H1 (cell line): ENCODE measurements around the gene CDKL1. TPM values are rescaled to one million over a fixed set of nuclear protein-coding genes. Genes with fewer than 3 reads are reported as not detected.

ENCODE experiments used
- CTCF ChIA-PET: fragments of 300-600 bp; sonication (Branson Sonifier 250); formaldehyde crosslinking; loops from one replicate; lab custom pipeline; 2021; ENCODE audit not compliant: partially characterized antibody; lab: Charles Lee
- POLR2A ChIA-PET: fragments of 300-600 bp; sonication (Branson Sonifier 250); formaldehyde crosslinking; loops from one replicate; lab custom pipeline; 2021; ENCODE audit warnings: inconsistent platforms; ENCODE audit not compliant: partially characterized antibody; lab: Charles Lee
- DNase-seq, 2 experiments: peaks; one replicate each; pipeline versions ENCODE4 v3.0.0 to v3.0.0-alpha.2; 2010 to 2022; ENCODE audit warnings: low spot score in 2 of 2, low read depth in 1 of 2, mixed read lengths in 1 of 2
- FAIRE-seq: peaks from 2 replicates; lab custom pipeline; 2011; peaks lifted over from hg19 to GRCh38; lab: Jason Lieb, UNC
- H2AFZ ChIP-seq: 2 replicates; pipeline ENCODE4 v1.8.1; 2012; ENCODE audit warnings: low read length, inconsistent platforms
- H2AK5ac ChIP-seq: 2 replicates; pipeline ENCODE4 v1.6.1; 2013; ENCODE audit warnings: low read depth, low read length
- H2BK120ac ChIP-seq: replicated peaks from 2 replicates; pipeline ENCODE3; 2013; ENCODE audit warnings: low read depth, low read length, inconsistent platforms
- H2BK12ac ChIP-seq: 2 replicates; pipeline ENCODE4 v1.6.1; 2013; ENCODE audit warnings: low read depth, low read length
- H2BK15ac ChIP-seq: 2 replicates; pipeline ENCODE4 v1.6.1; 2013; ENCODE audit warnings: low read length
- H2BK20ac ChIP-seq: 2 replicates; pipeline ENCODE4 v1.6.1; 2013; ENCODE audit warnings: low read length
- H2BK5ac ChIP-seq: 2 replicates; pipeline ENCODE4 v1.6.1; 2013; ENCODE audit warnings: low read depth, low read length
- H3K14ac ChIP-seq: 2 replicates; pipeline ENCODE4 v1.6.1; 2013; ENCODE audit warnings: inconsistent platforms; ENCODE audit not compliant: insufficient read length
- H3K18ac ChIP-seq: 2 replicates; pipeline ENCODE4 v1.6.1; 2013; ENCODE audit warnings: low read length; ENCODE audit errors: extremely low read depth
- H3K23ac ChIP-seq: 2 replicates; pipeline ENCODE4 v1.6.1; 2013; ENCODE audit warnings: inconsistent platforms; ENCODE audit not compliant: insufficient read length
- H3K23me2 ChIP-seq: 2 replicates; pipeline ENCODE4 v1.6.1; 2013; ENCODE audit warnings: low read depth, low read length
- H3K27ac ChIP-seq: 2 replicates; pipeline ENCODE4 v1.6.1; 2011; ENCODE audit warnings: low read depth, low read length, inconsistent platforms
- H3K27me3 ChIP-seq, 4 experiments: replicated peaks in 1 of 4; 1 replicate in 1 of 4; 2 replicates in 3 of 4; pipeline versions ENCODE4 v1.6.1 to v1.8.1; 2011 to 2013; ENCODE audit warnings: low read length in 3 of 4, mild to moderate bottlenecking in 3 of 4, inconsistent platforms in 2 of 4, mixed read lengths in 2 of 4, moderate library complexity in 1 of 4; ENCODE audit not compliant: control insufficient read depth in 3 of 4, insufficient read depth in 3 of 4; ENCODE audit errors: extremely low read depth in 1 of 4
- H3K36me3 ChIP-seq, 4 experiments: 2 replicates each; pipeline versions ENCODE4 v1.6.1 to v1.8.1; 2011 to 2013; ENCODE audit warnings: mild to moderate bottlenecking in 4 of 4, low read length in 3 of 4, moderate library complexity in 2 of 4, control low read depth in 1 of 4, inconsistent platforms in 1 of 4; ENCODE audit not compliant: insufficient read depth in 4 of 4, control insufficient read depth in 2 of 4
- H3K4ac ChIP-seq: replicated peaks from 2 replicates; pipeline ENCODE3; 2013; ENCODE audit warnings: low read length, low read depth, mixed read lengths, inconsistent platforms; ENCODE audit not compliant: insufficient read length
- H3K4me1 ChIP-seq, 4 experiments: replicated peaks in 1 of 4; 1 replicate in 1 of 4; 2 replicates in 3 of 4; pipeline versions ENCODE4 v1.6.1 to v1.8.1; 2011 to 2013; ENCODE audit warnings: low read length in 3 of 4, inconsistent platforms in 2 of 4, mixed read lengths in 1 of 4; ENCODE audit not compliant: insufficient read depth in 4 of 4, control insufficient read depth in 3 of 4
- H3K4me2 ChIP-seq, 2 experiments: 2 replicates each; pipeline versions ENCODE4 v1.6.1 to v1.8.1; 2011 to 2013; ENCODE audit warnings: low read depth in 2 of 2, low read length in 2 of 2, control low read depth in 1 of 2, inconsistent platforms in 1 of 2, mild to moderate bottlenecking in 1 of 2; ENCODE audit not compliant: insufficient read depth in 1 of 2
- H3K4me3 ChIP-seq, 4 experiments: fragments of 200-600, 300-600 bp in 1 of 4; sonication (generic), shearing (Covaris generic), sonication (Bioruptor Twin) in 1 of 4; 2 replicates each; pipeline versions ENCODE4 v1.5.1 to v1.8.1; 2011 to 2016; ENCODE audit warnings: low read length in 4 of 4, low read depth in 3 of 4, control low read depth in 2 of 4, inconsistent platforms in 2 of 4, mild to moderate bottlenecking in 2 of 4, mixed read lengths in 1 of 4, moderate library complexity in 1 of 4; ENCODE audit not compliant: insufficient read depth in 2 of 4; ENCODE audit errors: extremely low read depth in 1 of 4
- H3K56ac ChIP-seq: replicated peaks from 2 replicates; pipeline ENCODE3; 2013; ENCODE audit warnings: low read depth, mild to moderate bottlenecking, mixed read lengths, low read length, inconsistent platforms; ENCODE audit not compliant: insufficient read length
- H3K79me1 ChIP-seq: 2 replicates; pipeline ENCODE4 v1.6.1; 2013; ENCODE audit warnings: low read depth, low read length, control low read depth
- H3K79me2 ChIP-seq, 2 experiments: 2 replicates each; pipeline versions ENCODE4 v1.6.1 to v1.8.1; 2012 to 2013; ENCODE audit warnings: low read length in 2 of 2, mild to moderate bottlenecking in 2 of 2, inconsistent platforms in 1 of 2; ENCODE audit not compliant: insufficient read depth in 2 of 2, control insufficient read depth in 1 of 2
- H3K9ac ChIP-seq, 4 experiments: replicated peaks in 1 of 4; 1 replicate in 1 of 4; 2 replicates in 3 of 4; pipeline versions ENCODE4 v1.6.1 to v1.8.1; 2011 to 2013; ENCODE audit warnings: low read depth in 3 of 4, low read length in 3 of 4, control low read depth in 2 of 4, mild to moderate bottlenecking in 2 of 4, moderate library complexity in 2 of 4, inconsistent platforms in 1 of 4; ENCODE audit errors: extremely low read depth in 1 of 4
- H3K9me3 ChIP-seq, 2 experiments: 2 replicates each; pipeline versions ENCODE4 v1.6.1 to v1.8.1; 2012 to 2013; ENCODE audit warnings: mild to moderate bottlenecking in 2 of 2, moderate library complexity in 2 of 2, control low read depth in 1 of 2, inconsistent platforms in 1 of 2, low read depth in 1 of 2, low read length in 1 of 2, mixed read lengths in 1 of 2; ENCODE audit not compliant: insufficient read depth in 2 of 2
- H4K20me1 ChIP-seq, 2 experiments: replicated peaks in 1 of 2; 2 replicates each; pipeline versions ENCODE3 to v1.8.1; 2011 to 2013; ENCODE audit warnings: inconsistent platforms in 2 of 2, low read length in 2 of 2, mild to moderate bottlenecking in 1 of 2; ENCODE audit not compliant: insufficient read depth in 2 of 2, control insufficient read depth in 1 of 2
- H4K5ac ChIP-seq: 2 replicates; pipeline ENCODE4 v1.6.1; 2013; ENCODE audit warnings: low read length, low read depth, mixed read lengths, inconsistent platforms; ENCODE audit not compliant: insufficient read length
- H4K8ac ChIP-seq: 2 replicates; pipeline ENCODE4 v1.8.0; 2013; ENCODE audit warnings: mild to moderate bottlenecking, moderate library complexity, low read length, inconsistent platforms; ENCODE audit not compliant: insufficient read depth; ENCODE audit errors: extremely low read depth
- H4K91ac ChIP-seq: replicated peaks from 2 replicates; pipeline ENCODE3; 2013; ENCODE audit warnings: low read length, mixed read lengths, inconsistent platforms; ENCODE audit not compliant: insufficient read length
- NANOG ChIP-seq: IDR thresholded peaks from 2 replicates; pipeline ENCODE4 v1.6.1; 2011; ENCODE audit warnings: low read length, low read depth, mild to moderate bottlenecking, inconsistent platforms; ENCODE audit not compliant: insufficient read depth, poor library complexity, severe bottlenecking
- WGBS, 2 experiments: shearing (Covaris generic) in 1 of 2; methylation state at CpG; one replicate each; pipeline versions ENCODE4 v1.1.6 to v1.1.7; 2013 to 2015; ENCODE audit warnings: low lambda C conversion rate in 2 of 2, mixed read lengths in 2 of 2, inconsistent platforms in 1 of 2, low coverage in 1 of 2, missing lambda C conversion rate in 1 of 2; ENCODE audit not compliant: insufficient replicate concordance in 2 of 2, insufficient coverage in 1 of 2, insufficient read length in 1 of 2; ENCODE audit errors: extremely low coverage in 1 of 2, missing lambda C conversion rate in 1 of 2; 5-methylcytosine and 5-hydroxymethylcytosine counted together
- polyA plus RNA-seq, 7 experiments: library from polyadenylated mRNA; depleted of rRNA in 3 of 7; stranded (reverse) in 5 of 7; unstranded in 2 of 7; fragments of >200 nt in 5 of 7; fragments of 200-250 nt in 2 of 7; gene quantifications; 1 replicate in 5 of 7; 2 replicates in 1 of 7; 4 replicates in 1 of 7; pipeline versions ENCODE4 v1.2.1 to v1.2.3, GENCODE V29; 2011 to 2013; ENCODE audit warnings: missing spikeins in 2 of 7, mixed read lengths in 2 of 7
- total RNA-seq: library from RNA; stranded (reverse); fragmentation: NEBNext Ultra II Directional; extraction: Animal tissue kit (Norgen Biotek cat#: 25700); gene quantifications from 2 replicates; pipeline ENCODE4 v1.2.1, GENCODE V29; 2021

Gene CDKL1
- total and polyA plus RNA-seq, 2 of the 8 experiments (the other 6 are each of a cell fraction or from before 2014, with no cell fraction given), result 1.2 to 2.2 TPM

GRCh38 chr14:50353126-50353525, 43.6 kb downstream of the CDKL1 start:
- Histone ChIP-seq H3K4ac (no peak overlapping the region), H3K4me2 (no peak overlapping the region), H3K9me3 (no peaks in the 10 kb centered on the region), H3K4me3 (no peak overlapping the region), H3K14ac (no peak overlapping the region), H2AK5ac (no peak overlapping the region), H4K20me1 (no peaks in the 10 kb centered on the region), H3K79me2 (no peaks in the 10 kb centered on the region), H2BK120ac (no peak overlapping the region), H2AFZ (no peak overlapping the region), H2BK15ac (no peak overlapping the region), H2BK20ac (no peak overlapping the region), H3K18ac (no peak overlapping the region), H3K4me1 (peaks cover 0 to 10% (median 1%) of the 10 kb centered on the region in 4 experiments; a peak in 3 of 7 replicates), H4K91ac (no peak overlapping the region), H3K36me3 (no peaks in the 10 kb centered on the region), H3K23ac (no peak overlapping the region), H3K27ac (no peak overlapping the region), H3K9ac (no peak overlapping the region), H3K56ac (no peak overlapping the region), H3K23me2 (no peaks in the 10 kb centered on the region), H2BK5ac (no peak overlapping the region), H4K8ac (no peak overlapping the region), H4K5ac (no peak overlapping the region), H3K79me1 (no peaks in the 10 kb centered on the region), H2BK12ac (no peak overlapping the region), H3K27me3 (no peaks in the 10 kb centered on the region)
- no peak for TF ChIP-seq NANOG
- ChIA-PET CTCF (interaction anchor here (0.8 kb wide), 1 partner anchor 29 kb away, joined by 3 read pairs; no protein-coding TSS in a partner anchor), POLR2A (no interaction called here)
- FAIRE-seq (no peak), DNase-seq (no peak)
- WGBS, 2 experiments, result 86% methylated on average over 4 of the region's 4 CpGs; no CpG with 5 or more reads in 1 of the 2 experiments
